Mesendoderm (in vitro differentiated cells): ENCODE data around the gene SLC5A10.
A peak's percentile ranks its signal among the peaks of the same experiment; 100 is the strongest.

Experiments
- DNase-seq: peaks from one replicate; pipeline ENCODE4 v3.0.0; 2013
- H2AK5ac ChIP-seq: 2 replicates; pipeline ENCODE4 v1.6.1; 2013; ENCODE audit warnings: low read length, inconsistent platforms
- H2BK120ac ChIP-seq: 2 replicates; pipeline ENCODE4 v1.6.1; 2013; ENCODE audit warnings: low read depth, mild to moderate bottlenecking, low read length, moderate library complexity, mixed read lengths
- H2BK15ac ChIP-seq: replicated peaks from 2 replicates; pipeline ENCODE4 v1.6.1; 2013; ENCODE audit warnings: low read depth, mild to moderate bottlenecking, moderate library complexity
- H2BK5ac ChIP-seq: 2 replicates; pipeline ENCODE4 v1.6.1; 2013; ENCODE audit warnings: low read length, inconsistent platforms
- H3K18ac ChIP-seq: 2 replicates; pipeline ENCODE4 v1.6.1; 2013; ENCODE audit warnings: mild to moderate bottlenecking, low read length, mixed read lengths
- H3K23ac ChIP-seq: one replicate; pipeline ENCODE4 v1.6.1; 2013; ENCODE audit warnings: low read length
- H3K27ac ChIP-seq: 2 replicates; pipeline ENCODE4 v1.5.1; 2013; ENCODE audit warnings: low read depth, mild to moderate bottlenecking, inconsistent platforms, low read length, moderate library complexity
- H3K27me3 ChIP-seq: 2 replicates; pipeline ENCODE4 v1.6.1; 2013; ENCODE audit warnings: low read length, control low read depth, mild to moderate bottlenecking, inconsistent platforms; ENCODE audit not compliant: insufficient read depth, poor library complexity
- H3K36me3 ChIP-seq: 2 replicates; pipeline ENCODE4 v1.6.1; 2013; ENCODE audit warnings: low read length, inconsistent platforms; ENCODE audit not compliant: control insufficient read depth, insufficient read depth
- H3K4ac ChIP-seq: one replicate; pipeline ENCODE4 v1.6.1; 2013; ENCODE audit warnings: low read depth, mild to moderate bottlenecking, low read length, moderate library complexity
- H3K4me1 ChIP-seq: 2 replicates; pipeline ENCODE4 v1.6.1; 2013; ENCODE audit warnings: low read depth, low read length, inconsistent platforms; ENCODE audit not compliant: control insufficient read depth
- H3K4me2 ChIP-seq: 2 replicates; pipeline ENCODE4 v1.6.1; 2013; ENCODE audit warnings: low read length
- H3K4me3 ChIP-seq: 2 replicates; pipeline ENCODE4 v1.5.1; 2013; ENCODE audit warnings: mild to moderate bottlenecking, low read length
- H3K56ac ChIP-seq: one replicate; pipeline ENCODE4 v1.6.1; 2013; ENCODE audit warnings: low read length
- H3K79me1 ChIP-seq: 2 replicates; pipeline ENCODE4 v1.6.1; 2013; ENCODE audit warnings: low read length, inconsistent platforms
- H3K79me2 ChIP-seq: 2 replicates; pipeline ENCODE4 v1.6.1; 2013; ENCODE audit warnings: mild to moderate bottlenecking, low read length; ENCODE audit not compliant: control insufficient read depth, insufficient read depth
- H3K9ac ChIP-seq: 2 replicates; pipeline ENCODE4 v1.6.1; 2013; ENCODE audit warnings: low read length, inconsistent platforms
- H4K5ac ChIP-seq: one replicate; pipeline ENCODE4 v1.6.1; 2013; ENCODE audit warnings: low read length
- H4K8ac ChIP-seq: one replicate; pipeline ENCODE4 v1.6.1; 2013; ENCODE audit warnings: low read depth, mild to moderate bottlenecking, control low read depth, low read length, moderate library complexity
- WGBS: extraction: QIAGEN DNeasy Blood & Tissue Kit; methylation state at CpG from one replicate; pipeline ENCODE4 v1.1.7; 2013; ENCODE audit warnings: low lambda C conversion rate, missing lambda C conversion rate; ENCODE audit not compliant: insufficient coverage; ENCODE audit errors: extremely low coverage; 5-methylcytosine and 5-hydroxymethylcytosine counted together

SLC5A10 gene

GRCh38 chr17:18947866-18948265 is 4.1 kb upstream of the SLC5A10 start:
- Histone ChIP-seq H3K36me3 (no peaks in the 10 kb centered on the region), H3K27me3 (no peaks in the 10 kb centered on the region), H3K18ac (no peak overlapping the region), H2BK15ac (no peak overlapping the region), H3K79me2 (no peaks in the 10 kb centered on the region), H3K27ac (no peak overlapping the region), H3K4me3 (no peak overlapping the region), H2BK120ac (no peak overlapping the region), H4K8ac (no peak overlapping the region), H3K23ac (no peak overlapping the region), H4K5ac (no peak overlapping the region), H2BK5ac (no peak overlapping the region), H3K4ac (no peak overlapping the region), H3K56ac (no peak overlapping the region), H3K4me2 (no peak overlapping the region), H3K79me1 (no peaks in the 10 kb centered on the region), H3K4me1 (no peaks in the 10 kb centered on the region), H2AK5ac (no peak overlapping the region), H3K9ac (no peak overlapping the region)
- no CpG with 5 or more reads among the region's 6 CpGs for WGBS
- no peak for DNase-seq

DNA sequence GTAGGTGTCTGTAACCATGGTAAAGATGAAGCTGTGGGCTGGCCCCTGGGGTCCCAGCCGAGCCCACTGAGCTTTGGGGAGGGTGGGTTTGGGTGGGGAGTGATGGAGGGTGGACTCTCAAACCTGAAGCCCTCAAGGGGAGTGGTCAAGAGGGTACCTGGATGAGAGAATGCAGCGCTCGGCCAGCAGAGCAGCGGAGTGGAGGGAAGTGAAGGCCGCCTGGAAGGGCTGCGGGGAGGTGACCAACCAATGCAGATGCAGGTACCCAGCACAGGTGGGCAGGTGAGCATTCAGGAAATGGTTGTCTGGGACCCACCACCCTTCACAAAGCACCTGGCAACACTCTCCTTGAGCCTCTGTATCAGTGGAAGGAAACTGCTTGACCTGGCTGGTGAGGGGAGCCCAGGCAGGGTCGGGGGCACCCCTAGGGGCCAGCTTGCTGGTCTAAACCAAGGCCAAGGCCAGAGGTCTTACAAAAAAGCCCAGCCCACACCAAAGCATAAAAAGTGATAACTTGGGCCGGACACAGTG is 3.4 kb upstream of the SLC5A10 start:
- no peaks in the 10 kb centered on the region for H3K27me3 ChIP-seq
- H4K5ac ChIP-seq: no peak overlapping the region
- no peaks in the 10 kb centered on the region for H3K79me2 ChIP-seq
- no peak overlapping the region for H3K9ac ChIP-seq
- H4K8ac ChIP-seq: no peak overlapping the region
- H3K23ac ChIP-seq: no peak overlapping the region
- DNase-seq: no peak
- no peak overlapping the region for H3K4me3 ChIP-seq
- no peak overlapping the region for H2BK15ac ChIP-seq
- H3K79me1 ChIP-seq: no peaks in the 10 kb centered on the region
- no peak overlapping the region for H3K27ac ChIP-seq
- no peak overlapping the region for H2BK5ac ChIP-seq
- no peaks in the 10 kb centered on the region for H3K4me1 ChIP-seq
- no peak overlapping the region for H3K56ac ChIP-seq
- H2BK120ac ChIP-seq: no peak overlapping the region
- H3K18ac ChIP-seq: no peak overlapping the region
- H3K36me3 ChIP-seq: no peaks in the 10 kb centered on the region
- no peak overlapping the region for H3K4ac ChIP-seq
- no peak overlapping the region for H2AK5ac ChIP-seq
- H3K4me2 ChIP-seq: no peak overlapping the region
- WGBS: no CpG with 5 or more reads among the region's 8 CpGs

DNA sequence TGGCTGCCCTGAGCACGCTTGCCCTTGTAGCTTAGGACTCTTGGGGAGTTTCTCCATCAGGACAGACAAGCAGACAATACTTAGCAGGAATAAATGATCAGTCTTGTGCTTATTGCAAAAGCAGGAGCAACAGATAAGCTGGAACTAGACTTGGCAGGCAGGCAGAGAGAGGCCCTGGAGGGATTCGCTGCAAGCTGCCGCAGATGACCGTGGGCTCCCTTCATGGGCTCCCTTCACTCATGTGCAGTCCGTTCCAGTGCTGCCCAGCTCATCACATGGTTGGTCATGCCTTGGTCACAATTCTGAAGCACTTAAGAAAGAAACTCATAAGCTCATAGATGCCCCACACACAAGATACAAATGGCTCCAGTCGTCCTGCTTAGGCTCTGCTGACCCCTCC is 2.4 kb upstream of the SLC5A10 start:
- no CpG with 5 or more reads among the region's 6 CpGs for WGBS
- no peaks in the 10 kb centered on the region for H3K79me2 ChIP-seq

GRCh38 chr17:18950346-18950745 is 1.6 kb upstream of the SLC5A10 start:
- Histone ChIP-seq H4K5ac (no peak overlapping the region), H3K27me3 (no peaks in the 10 kb centered on the region), H3K36me3 (no peaks in the 10 kb centered on the region), H3K4me3 (no peak overlapping the region), H3K56ac (no peak overlapping the region), H3K9ac (no peak overlapping the region), H3K4me1 (no peaks in the 10 kb centered on the region), H2BK5ac (no peak overlapping the region), H3K79me2 (no peaks in the 10 kb centered on the region), H2BK15ac (no peak overlapping the region), H2BK120ac (no peak overlapping the region), H4K8ac (no peak overlapping the region), H3K23ac (no peak overlapping the region), H3K18ac (no peak overlapping the region), H3K79me1 (no peaks in the 10 kb centered on the region), H3K4ac (no peak overlapping the region), H3K4me2 (no peak overlapping the region), H3K27ac (no peak overlapping the region), H2AK5ac (no peak overlapping the region)
- no CpG with 5 or more reads among the region's 4 CpGs for WGBS
- DNase-seq: no peak

More for the DNA sequence above, 2.4 kb upstream of the SLC5A10 start:
- Histone ChIP-seq H3K36me3 (no peaks in the 10 kb centered on the region), H3K56ac (no peak overlapping the region), H2AK5ac (peak overlapping the region; percentile 6), H2BK120ac (no peak overlapping the region), H2BK5ac (no peak overlapping the region), H4K8ac (no peak overlapping the region), H3K9ac (no peak overlapping the region), H3K4me3 (no peak overlapping the region), H3K23ac (no peak overlapping the region), H3K4me1 (no peaks in the 10 kb centered on the region), H3K27ac (no peak overlapping the region), H2BK15ac (no peak overlapping the region), H4K5ac (no peak overlapping the region), H3K4me2 (no peak overlapping the region), H3K79me1 (no peaks in the 10 kb centered on the region), H3K18ac (no peak overlapping the region), H3K4ac (no peak overlapping the region), H3K27me3 (no peaks in the 10 kb centered on the region)
- no peak for DNase-seq

DNA sequence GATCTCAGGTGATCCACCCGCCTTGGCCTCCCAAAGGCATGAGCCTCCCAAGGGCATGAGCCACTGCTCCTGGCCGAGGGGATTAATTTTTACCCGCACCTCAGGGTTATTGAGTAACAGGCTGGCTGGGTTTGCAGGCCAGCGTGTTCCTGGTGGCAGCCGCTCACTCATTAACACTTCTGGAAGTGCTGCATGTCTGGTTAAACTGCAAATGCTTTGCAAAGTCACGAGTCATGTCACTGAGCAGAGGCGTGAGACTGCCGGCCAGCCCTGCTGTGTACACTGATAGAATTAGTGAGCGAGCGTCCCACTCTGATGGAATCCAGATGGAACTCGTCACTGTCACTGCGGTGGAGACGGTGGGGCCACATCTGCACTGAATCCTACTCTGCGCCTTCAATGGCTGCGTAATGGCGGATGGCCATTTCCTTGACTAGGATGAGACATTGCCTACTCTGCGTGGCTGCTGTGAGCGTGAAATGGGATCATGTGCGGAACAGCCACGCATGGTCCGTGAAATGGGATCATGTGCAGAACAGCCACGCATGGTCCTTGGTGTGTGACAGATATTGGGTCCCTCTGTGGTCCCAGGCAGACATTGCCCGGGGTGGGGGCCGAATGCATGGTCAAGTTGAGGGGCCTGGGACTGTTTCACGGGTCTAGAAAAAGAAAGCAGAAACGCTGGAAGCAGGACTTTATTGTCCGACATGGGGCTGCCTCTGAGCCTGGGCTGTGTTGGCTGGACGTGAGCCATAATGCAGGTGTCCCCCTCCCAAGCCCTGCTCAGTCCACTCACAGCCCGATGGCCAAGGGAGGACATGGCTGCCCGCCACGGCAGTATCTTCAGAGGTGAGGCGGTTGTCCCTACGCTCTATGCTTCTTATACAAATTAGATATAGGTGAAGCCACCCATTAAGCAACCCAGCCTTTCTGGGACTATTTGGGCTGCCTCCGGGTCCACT is 740 bp upstream of the SLC5A10 start:
- H3K36me3 ChIP-seq: no peaks in the 10 kb centered on the region
- no peak overlapping the region for H3K9ac ChIP-seq
- H3K4me1 ChIP-seq: no peaks in the 10 kb centered on the region
- no peaks in the 10 kb centered on the region for H3K79me2 ChIP-seq
- H3K4me3 ChIP-seq: no peak overlapping the region
- H3K79me1 ChIP-seq: no peaks in the 10 kb centered on the region
- H2AK5ac ChIP-seq: no peak overlapping the region
- H3K4ac ChIP-seq: no peak overlapping the region
- no peak overlapping the region for H3K27ac ChIP-seq
- H2BK120ac ChIP-seq: no peak overlapping the region
- no peaks in the 10 kb centered on the region for H3K27me3 ChIP-seq
- no peak overlapping the region for H4K8ac ChIP-seq
- WGBS: no CpG with 5 or more reads among the region's 34 CpGs
- H2BK5ac ChIP-seq: no peak overlapping the region
- DNase-seq: peak; percentile 59
- no peak overlapping the region for H3K4me2 ChIP-seq
- no peak overlapping the region for H3K18ac ChIP-seq
- H4K5ac ChIP-seq: no peak overlapping the region
- H3K56ac ChIP-seq: no peak overlapping the region
- no peak overlapping the region for H2BK15ac ChIP-seq
- no peak overlapping the region for H3K23ac ChIP-seq
